Measurements from ENCODE around the gene PDLIM5. TPM values are rescaled to one million over a fixed set of nuclear protein-coding genes. Genes with fewer than 3 reads are reported as not detected.
"Not testable (repeated sequence)": the region's sequence is repeated elsewhere in the genome, so short reads cannot be mapped to it uniquely, and the experiment has no call there.

Gene PDLIM5
- total RNA-seq, 1 donor from 2014 or later, result 211 TPM

DNA sequence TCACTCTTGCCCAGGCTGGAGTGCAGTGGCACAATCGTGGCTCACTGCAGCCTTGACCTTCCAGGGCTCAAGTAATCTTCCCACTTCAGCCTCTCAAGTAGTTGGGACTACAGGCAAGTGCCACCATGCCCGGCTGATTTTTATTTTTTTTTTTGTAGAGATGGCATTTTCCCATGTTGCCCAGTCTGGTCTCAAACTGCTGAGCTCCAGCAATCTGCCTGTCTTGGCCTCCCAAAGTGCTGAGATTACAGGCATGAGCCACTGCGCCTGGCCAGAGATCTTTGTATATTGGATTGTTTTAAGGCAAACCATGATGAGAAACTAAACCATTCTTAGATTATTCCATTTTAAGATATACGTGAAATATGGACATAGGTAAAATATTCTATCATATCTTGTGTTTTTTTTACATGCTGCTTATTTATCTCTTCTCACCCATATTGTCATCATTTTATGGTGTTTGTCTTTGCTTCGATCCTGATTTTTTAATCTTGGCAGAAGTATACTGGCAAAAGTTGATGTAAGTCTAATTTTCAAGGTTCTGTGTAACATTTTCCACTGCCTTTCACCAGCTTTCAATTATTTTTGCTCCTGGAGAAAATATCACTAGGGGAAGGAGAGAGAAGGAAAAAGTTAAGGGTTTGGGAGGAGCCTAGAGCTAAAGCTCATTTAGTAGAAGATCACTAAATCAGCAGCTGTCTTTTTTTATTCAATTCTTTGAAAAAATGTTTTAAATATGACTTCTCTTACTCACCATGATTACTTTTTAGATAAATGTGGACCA, 27.8 kb downstream of the PDLIM5 start:
- no peak for DNase-seq (ENCODE audit: low spot score)
- peak; percentile 52 for ATAC-seq
- intact Hi-C loops (cut with DNase I), result no loop called here

DNA sequence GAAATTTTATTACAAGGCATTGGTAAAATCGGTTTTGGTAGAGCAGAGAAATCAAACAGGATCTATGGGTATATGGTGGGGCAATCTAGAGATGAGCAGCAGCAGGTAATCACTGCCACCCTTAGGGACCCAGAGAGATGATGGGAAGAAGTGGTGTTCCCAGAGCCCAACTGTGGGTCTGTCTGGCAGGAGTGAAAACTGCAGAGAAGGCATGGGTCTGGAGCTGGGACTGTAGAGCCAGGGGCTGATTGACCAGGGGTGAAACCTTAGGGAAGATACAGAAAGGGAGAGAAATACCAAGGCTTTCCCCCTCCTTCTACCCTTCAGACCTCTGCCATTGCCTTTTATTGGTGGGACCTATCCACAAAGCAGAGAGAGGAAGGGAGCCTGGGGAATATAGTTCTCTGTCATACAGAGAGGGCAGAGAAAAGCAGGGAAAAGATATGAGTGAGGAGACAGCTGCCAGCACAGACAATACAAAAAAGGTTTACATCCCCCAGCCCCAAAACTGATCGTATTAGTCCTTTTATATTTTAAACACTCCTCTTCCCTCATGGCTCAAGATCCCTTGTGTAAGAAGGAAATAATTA, 28.7 kb downstream of the PDLIM5 start:
- intact Hi-C loops (cut with DNase I), result no loop called here
- no peak for ATAC-seq
- DNase-seq (ENCODE audit: low spot score), result no peak

DNA sequence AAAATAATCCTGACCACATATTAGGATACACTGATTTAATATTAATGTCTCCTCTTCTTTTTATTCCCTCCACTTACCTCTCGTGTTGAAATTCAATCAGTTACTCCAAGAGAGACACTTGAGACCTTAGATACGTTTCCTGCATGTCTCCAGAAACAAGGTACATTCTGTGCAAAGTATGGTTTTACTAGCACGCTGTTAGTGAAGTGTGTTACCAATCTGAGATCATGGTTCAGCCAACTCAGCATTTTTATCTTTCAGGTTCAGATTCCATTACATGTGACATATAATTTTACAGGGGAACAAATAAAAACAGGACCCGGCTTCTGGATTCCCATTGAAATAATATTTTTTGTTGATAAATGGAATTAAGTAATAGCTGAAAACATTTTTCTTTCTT, 32.2 kb downstream of the PDLIM5 start:
- no peak for ATAC-seq
- no peak for DNase-seq (ENCODE audit: low spot score)
- intact Hi-C loops (cut with DNase I), result no loop called here

DNA sequence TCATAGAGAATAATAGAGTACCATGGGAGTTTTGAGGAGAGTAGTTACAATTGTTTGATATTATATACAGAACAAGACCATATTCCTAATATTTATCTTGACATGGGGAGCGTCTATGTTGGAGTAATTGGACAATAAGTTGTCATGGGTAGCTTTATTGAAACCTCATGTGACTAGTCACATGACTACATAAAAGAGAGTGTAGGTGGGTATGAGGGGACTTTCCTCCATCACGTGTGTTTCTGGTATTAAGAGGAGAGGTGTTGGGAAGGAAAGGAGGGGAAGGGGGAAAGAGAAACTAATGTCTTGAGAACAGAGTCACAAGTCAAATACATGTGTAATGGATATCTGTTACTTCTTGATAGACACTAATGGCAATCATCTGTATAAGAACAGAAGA, 33.1 kb downstream of the PDLIM5 start:
- ATAC-seq (no peak), DNase-seq (ENCODE audit: low spot score) (no peak)
- intact Hi-C loops (cut with DNase I), result no loop called here

DNA sequence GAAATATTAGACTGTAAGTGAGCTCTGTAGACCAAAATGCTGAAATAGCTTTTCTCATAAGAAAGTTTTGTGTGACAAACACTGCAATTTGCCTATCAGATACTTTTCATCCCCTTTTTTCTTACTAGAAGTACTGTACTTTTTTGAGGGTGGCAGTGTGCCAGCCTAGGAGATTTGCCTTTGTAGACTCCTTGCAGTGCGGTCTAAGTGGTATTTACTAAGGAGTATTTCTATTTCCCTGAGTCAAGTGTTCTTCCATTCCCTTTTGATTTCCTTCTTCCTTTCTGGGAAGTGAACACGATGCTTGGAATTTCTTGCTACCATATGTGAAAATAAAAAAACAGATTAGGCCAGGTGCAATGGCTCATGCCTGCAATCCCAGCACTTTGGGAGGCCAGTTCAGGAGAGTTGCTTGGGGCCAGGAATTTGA, 34.6 kb downstream of the PDLIM5 start:
- no peak for DNase-seq (ENCODE audit: low spot score)
- intact Hi-C loops (cut with DNase I), result no loop called here
- ATAC-seq, result no peak

DNA sequence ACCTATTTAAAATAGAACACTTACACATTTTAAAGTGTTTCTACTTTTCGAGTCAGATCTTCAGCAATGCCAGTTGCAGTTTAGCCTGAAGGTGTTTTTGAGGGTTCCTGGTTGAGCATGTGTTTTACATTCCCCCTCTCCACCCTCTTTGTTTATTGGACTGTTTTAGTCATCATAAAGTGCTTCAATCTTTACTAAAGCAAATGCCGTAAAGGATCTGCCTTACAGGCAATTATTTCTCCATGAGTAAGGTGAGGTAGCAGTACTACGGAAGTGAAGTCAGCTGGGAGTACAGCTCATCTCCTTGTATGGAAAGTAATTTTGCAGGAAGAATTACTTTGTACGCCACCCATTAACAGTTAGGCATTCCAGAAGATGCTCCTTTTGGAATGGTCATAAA, 36.9 kb downstream of the PDLIM5 start:
- ATAC-seq (no peak), DNase-seq (ENCODE audit: low spot score) (no peak)
- intact Hi-C loops (cut with DNase I), result no loop called here

DNA sequence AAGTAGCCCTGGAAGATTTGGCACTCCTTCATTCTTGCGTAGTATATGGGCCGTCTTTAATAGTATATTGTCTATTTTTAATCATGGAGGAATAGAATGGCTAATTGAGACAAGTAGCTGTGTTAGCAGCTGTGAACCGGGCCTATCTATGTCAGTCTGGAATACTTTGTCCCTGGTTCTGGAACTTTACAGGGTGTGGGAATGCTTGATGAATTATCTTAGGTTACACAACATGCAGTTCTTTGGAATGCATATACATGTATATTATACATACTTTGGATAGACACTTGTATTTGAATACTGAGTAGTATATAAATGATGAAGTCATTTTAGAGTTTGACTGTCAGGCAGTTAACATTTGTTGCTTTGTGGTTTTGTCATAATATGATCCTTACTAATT, 37.4 kb downstream of the PDLIM5 start:
- no peak for ATAC-seq
- intact Hi-C loops (cut with DNase I), result no loop called here
- no peak for DNase-seq (ENCODE audit: low spot score)

DNA sequence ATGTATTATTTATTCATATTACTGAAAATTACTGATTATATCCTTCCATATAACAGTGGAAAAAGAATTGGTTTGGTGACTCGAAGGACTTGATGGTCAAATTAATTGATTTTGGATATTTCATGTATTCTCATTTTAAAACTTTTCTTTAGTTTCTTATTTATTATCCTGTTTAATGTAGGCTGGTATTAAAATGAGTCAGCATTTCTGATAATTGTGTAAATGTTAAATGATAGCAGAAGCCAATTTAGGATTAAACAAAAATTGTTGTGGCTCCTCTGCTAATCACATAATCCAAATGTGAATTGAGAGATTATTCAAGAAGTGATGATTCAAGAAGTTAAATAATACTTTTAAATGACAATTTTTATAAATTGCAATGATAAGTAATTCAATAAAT, 38.7 kb downstream of the PDLIM5 start:
- ATAC-seq (no peak), DNase-seq (ENCODE audit: low spot score) (no peak)
- intact Hi-C loops (cut with DNase I), result no loop called here

DNA sequence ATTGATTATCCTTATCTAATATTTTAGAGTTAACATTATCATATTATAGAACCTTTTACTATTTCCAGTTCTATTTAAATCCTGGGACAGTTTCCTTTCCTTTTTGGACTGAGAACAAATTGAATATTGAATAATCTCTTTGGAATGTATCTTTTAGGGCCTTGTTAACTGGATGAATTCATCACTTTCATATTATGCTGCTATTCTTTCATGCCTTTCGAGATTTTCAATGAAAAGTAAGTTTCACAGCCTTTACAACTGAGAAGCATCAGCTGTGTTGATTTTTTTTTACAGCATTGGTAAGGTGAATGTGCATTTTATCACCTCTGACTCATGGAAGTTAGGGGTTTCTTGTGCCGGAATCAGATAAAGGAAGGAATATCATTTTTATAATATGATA, 39.6 kb downstream of the PDLIM5 start:
- intact Hi-C loops (cut with DNase I), result no loop called here

DNA sequence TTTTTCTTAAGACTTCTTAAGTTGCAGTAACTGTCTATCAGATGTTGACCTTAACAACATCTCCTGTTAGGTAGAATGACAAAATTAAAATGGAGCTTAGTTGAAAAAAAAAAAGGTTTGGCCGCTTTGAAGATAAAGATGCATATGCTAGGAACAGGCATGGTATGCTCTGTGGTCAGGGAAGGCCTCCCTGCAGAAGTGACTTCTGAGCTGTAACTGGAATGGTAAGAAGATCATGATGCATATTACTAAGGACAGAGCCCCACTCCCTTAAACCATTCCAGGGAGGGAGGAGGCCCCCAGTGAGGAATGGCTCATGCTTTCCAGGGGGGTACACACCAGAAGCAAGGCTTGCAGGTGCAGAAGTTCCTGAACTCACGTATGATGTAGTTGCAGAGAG, 43.7 kb downstream of the PDLIM5 start:
- ATAC-seq (no peak), DNase-seq (ENCODE audit: low spot score) (no peak)
- intact Hi-C loops (cut with DNase I), result no loop called here

More for the DNA sequence above, 39.6 kb downstream of the PDLIM5 start:
- DNase-seq (ENCODE audit: low spot score) (no peak), ATAC-seq (no peak)

DNA sequence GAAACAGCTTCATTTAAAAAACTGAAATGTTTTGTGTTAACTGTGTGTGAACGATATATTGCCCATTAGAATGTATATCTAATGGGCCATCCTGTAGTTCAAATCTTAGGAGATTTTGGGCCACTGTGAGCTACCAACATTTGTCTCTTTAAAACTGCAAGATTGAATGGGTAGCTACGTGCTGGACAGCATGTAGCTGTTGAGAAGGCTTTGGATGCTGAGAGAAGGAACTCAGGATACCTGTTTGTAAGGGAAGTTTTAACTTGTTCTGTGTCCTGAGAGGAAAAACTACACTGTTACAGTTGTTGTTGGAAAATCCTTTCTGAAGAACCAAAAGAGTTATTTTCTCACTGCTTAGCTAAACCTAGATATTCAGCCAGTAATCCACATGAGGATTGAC, 45.9 kb downstream of the PDLIM5 start:
- ATAC-seq (no peak), DNase-seq (ENCODE audit: low spot score) (no peak)
- intact Hi-C loops (cut with DNase I), result no loop called here

DNA sequence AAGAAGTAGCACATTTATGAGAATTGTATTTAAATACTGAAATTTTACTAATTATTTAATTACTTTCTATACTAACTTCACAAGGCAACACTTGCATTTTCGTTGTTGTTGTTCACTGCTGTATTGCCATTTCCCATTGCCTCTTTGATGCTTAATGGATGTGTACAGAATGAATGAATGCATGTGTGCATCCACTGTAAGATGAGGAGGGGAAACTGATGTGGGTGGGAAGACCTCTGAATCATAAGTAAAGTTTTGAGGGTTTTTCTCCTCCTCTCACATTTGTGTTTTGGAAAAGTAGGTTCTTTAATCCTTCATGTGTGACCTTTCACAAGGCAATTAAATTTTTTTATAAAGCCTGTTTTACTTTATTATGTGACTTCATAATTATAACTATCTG, 46.8 kb downstream of the PDLIM5 start:
- no peak for ATAC-seq
- intact Hi-C loops (cut with DNase I), result no loop called here
- DNase-seq (ENCODE audit: low spot score), result no peak

DNA sequence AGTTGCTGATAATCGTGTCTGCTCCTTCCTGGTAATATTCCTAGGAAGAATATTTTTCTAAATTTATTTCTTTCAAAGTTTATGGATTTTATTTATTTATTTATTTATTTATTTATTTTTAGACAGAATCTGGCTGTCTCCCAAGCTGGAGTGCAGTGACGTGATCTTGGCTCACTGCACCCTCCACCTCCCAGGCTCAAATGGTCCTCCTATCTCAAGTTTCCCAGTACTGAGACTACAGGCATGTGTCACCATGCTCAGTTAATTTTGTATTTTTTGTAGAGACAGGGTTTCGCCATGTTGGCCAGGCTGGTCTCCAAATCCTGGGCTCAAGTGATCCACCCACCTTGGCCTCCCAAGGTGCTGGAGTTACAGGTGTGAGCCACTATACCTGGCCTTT, 48.9 kb downstream of the PDLIM5 start:
- intact Hi-C loops (cut with DNase I), result no loop called here
- DNase-seq (ENCODE audit: low spot score) (no peak), ATAC-seq (no peak)

DNA sequence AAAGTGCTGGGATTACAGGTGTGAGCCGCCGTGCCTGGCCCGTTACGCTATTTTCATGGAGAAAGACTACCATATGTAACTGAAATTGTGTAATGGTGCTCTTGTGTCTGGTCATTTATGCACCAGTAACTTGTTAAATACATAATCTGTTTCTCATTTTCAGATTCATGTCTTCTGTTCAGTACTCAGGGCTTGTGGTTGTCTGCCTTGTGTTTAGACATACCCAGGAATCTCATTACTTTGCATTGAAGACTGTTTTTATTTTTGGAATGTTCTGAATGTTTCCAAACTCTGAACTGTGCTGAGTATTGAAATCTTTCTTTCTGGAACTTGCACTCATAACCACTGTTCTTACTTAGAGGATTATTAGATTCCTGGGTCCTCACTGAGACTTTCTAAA, 52.8 kb downstream of the PDLIM5 start:
- ATAC-seq (peak; percentile 38), DNase-seq (ENCODE audit: low spot score) (no peak)
- intact Hi-C loops (cut with DNase I), result no loop called here

DNA sequence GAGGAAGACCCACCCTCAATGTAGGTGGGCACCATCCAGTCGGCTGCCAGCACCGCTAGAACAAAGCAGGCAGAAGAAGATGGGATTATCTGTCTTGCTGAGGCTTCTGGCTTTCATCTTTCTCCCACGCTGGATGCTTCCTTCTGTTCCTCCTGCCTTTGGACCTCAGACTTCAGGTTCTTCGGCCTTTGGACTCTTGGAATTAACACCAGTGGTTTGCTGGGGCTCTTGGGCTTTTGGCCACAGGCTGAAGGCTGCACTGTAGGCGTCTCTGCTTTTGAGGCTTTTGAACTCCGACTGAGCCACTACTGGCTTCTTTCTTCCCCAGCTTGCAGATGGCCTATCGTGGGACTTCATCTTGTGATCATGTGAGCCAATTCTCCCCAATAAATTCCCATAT, 55.1 kb downstream of the PDLIM5 start:
- ATAC-seq (no peak), DNase-seq (ENCODE audit: low spot score) (no peak)
- intact Hi-C loops (cut with DNase I), result no loop called here

DNA sequence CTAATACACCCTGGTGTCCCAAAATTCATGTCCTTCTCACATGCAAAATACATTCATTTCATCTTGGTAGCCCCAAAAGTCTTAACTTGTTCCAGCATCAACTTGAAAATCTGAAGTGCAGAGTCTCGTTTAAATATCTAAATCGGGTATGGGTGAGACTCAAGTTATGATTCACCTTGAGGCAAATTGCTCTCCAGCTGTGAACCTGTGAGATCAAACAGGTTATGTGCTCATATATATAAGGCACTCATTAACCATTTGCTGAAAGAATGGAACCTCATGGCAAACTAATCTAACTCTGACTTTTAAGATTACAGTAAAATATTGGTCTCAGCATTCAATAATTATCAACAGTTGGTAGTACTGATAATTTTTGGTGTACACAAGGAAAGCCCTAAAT, 55.5 kb downstream of the PDLIM5 start:
- no peak for DNase-seq (ENCODE audit: low spot score)
- no peak for ATAC-seq
- intact Hi-C loops (cut with DNase I), result no loop called here

DNA sequence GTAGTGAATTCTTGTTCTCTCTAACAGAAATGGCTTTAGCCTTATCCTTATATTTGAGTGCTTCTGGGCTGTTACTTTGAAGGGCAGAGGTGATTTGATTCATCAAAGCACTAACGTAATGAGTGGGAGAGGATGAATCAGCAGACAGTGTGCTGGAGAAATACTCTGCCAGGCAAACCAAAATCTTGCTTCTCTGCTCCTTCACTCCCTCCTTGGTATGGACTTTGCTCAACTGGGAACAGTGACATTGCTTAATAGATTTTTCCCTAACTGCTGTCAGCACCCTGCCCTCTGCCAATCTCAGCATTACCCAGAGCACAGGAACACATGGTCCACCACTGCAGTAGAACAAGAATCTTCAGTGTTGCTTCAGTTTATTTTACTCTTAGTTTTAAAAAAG, 56.0 kb downstream of the PDLIM5 start:
- DNase-seq (ENCODE audit: low spot score) (no peak), ATAC-seq (peak; percentile 87)
- intact Hi-C loops (cut with DNase I), result no loop called here

DNA sequence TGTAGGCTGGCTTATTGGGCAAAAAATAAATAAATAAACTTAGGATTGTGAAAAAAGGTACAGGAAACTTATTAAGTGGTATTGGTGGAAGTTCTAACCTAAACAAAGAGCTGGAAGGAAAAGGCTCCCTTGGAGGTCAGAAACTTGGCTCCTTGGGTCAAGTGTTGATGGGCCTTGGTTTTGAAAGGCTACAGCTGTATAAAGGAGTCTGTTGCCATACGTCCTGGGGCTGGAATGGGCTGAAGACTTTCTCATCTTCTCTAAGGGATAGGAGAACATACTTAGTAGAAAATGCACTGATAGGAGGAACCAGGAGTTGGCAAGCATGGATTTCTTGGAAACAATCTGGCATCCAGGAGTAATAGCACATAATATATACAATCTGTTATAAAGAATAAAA, 56.6 kb downstream of the PDLIM5 start:
- no peak for DNase-seq (ENCODE audit: low spot score)
- intact Hi-C loops (cut with DNase I), result no loop called here
- no peak for ATAC-seq

DNA sequence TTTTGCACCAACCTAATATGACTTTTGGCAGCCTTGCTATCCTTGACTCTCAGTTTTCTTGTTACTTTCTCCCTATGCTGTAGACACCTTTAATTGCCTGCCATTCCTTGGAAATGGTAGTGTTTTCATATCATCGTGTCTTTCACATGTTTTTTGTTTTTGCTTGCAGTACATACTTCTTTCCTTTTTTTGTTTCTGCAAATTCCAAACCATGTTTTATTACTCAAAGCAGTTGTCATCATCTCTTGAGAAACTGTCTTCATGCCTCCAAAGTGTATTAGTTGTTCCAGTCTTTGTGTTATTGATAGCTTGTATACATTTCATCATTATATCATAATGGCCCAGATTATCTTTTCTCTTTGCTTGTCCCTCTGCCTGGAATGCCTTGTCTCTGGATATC, 57.1 kb downstream of the PDLIM5 start:
- no peak for ATAC-seq
- DNase-seq (ENCODE audit: low spot score), result no peak
- intact Hi-C loops (cut with DNase I), result no loop called here

DNA sequence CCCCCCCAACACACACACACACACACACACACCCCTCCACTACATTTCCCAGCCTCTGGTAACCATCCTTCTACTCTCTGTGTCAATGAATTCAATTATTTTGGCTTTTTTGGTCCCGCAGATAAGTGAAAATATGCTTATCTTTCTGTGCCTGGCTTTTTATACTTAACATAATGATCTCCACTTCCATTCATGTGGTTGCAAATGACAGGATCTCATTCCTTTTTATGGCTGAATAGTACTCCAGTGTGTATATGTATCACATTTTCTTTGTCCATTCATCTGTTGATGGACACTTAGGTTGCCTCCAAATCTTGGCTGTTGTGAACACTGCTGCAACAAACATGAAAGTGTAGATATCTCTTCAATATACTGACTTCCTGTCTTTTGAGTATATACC, 59.8 kb downstream of the PDLIM5 start:
- intact Hi-C loops (cut with DNase I), result no loop called here
- ATAC-seq, result no peak

DNA sequence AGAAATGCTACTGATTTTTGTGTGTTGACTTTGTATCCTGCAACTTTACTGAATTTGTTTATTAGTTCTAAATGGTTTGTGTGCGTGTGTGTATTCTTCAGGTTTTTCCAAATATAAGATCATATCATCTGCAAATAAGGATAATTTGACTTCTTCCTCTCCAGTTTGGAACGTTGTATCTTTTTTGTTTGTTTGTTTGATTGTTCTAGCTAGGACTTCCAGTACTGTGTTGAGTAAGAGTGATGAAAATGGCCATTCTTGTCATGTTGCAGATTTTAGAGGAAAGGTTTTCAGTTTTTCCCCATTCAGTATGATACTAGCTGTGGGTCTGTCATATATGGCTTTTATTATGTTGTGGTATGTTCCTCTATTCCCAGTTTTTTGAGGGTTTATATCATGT, 61.8 kb downstream of the PDLIM5 start:
- ATAC-seq; DNase-seq (ENCODE audit: low spot score); intact Hi-C loops (cut with DNase I): not testable (repeated sequence)

More for the DNA sequence above, 59.8 kb downstream of the PDLIM5 start:
- DNase-seq (ENCODE audit: low spot score), result no peak

Data from sciatic nerve (tissue), 2 donors.